Esophagus muscularis mucosa (tissue), 4 donors: ENCODE data around the gene HLCS.

Experiments
- CTCF ChIP-seq, 3 experiments: fragments of 200-600 bp in 2 of 3; fragments of 450-650 bp in 1 of 3; sonication (generic) in 2 of 3; IDR thresholded peaks; one replicate each; pipeline ENCODE4 v1.5.1; 2017 to 2019; ENCODE audit warnings: antibody characterized with exemption in 3 of 3, mild to moderate bottlenecking in 2 of 3, moderate library complexity in 1 of 3
- EP300 ChIP-seq: sonication (generic); formaldehyde crosslinking; IDR thresholded peaks from one replicate; pipeline ENCODE4 v1.6.1; 2017; ENCODE audit warnings: antibody characterized with exemption
- POLR2A ChIP-seq: fragments of 450-650 bp; IDR thresholded peaks from one replicate; pipeline ENCODE4 v1.6.1; 2017; ENCODE audit warnings: antibody characterized with exemption, moderate library complexity, mild to moderate bottlenecking, low read depth
- POLR2AphosphoS5 ChIP-seq, 2 donors: sonication (generic); formaldehyde crosslinking; IDR thresholded peaks; one replicate each; pipeline ENCODE4 v1.6.1; 2017; ENCODE audit warnings: antibody characterized with exemption in 2 of 2

- no peak for TF ChIP-seq POLR2AphosphoS5 (IDR thresholded peaks at IDR 0.05)
- no peak for TF ChIP-seq CTCF (IDR thresholded peaks at IDR 0.05)
- no peak for TF ChIP-seq POLR2A
- no peak for TF ChIP-seq EP300
These were observed 120.7 kb downstream of the HLCS start for GRCh38 chr21:36845790-36846189.
